Measurements from ENCODE around the gene UTP15. TPM values are rescaled to one million over a fixed set of nuclear protein-coding genes. Genes with fewer than 3 reads are reported as not detected.

Gene UTP15
- total RNA-seq, 1 experiment from 2014 or later, result 38.8 TPM

DNA sequence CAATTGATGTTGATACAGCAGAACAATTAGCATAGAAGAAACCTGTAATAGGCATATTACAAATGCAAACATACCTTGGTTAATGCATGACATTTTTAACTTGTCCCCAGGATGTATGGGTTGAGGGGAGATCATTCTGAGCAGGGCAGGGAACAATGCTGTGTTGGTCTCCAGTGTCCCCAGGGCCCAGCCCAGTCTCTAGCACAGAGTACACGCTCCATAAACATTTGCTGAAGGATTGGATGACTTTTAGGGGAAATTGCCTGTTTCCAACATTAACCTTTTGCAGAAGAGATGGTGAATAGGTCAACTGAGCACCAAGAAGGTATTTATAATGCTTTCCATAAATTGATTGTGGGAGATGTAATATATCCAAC lies 20.2 kb upstream of the UTP15 start:
- H3K4me1 ChIP-seq (ENCODE audit: control insufficient read depth, insufficient read depth, low read length), result peaks cover 10% of the 10 kb centered on the region
- POLR2A ChIA-PET, result no interaction called here
- no peak overlapping the region for H3K4me3 ChIP-seq (ENCODE audit: low read depth in 2 of 2, low read length in 2 of 2)
- H3K9me3 ChIP-seq (ENCODE audit: control insufficient read depth, insufficient read depth, low read depth, low read length), result no peaks in the 10 kb centered on the region
- TF ChIP-seq, protein P1, sequence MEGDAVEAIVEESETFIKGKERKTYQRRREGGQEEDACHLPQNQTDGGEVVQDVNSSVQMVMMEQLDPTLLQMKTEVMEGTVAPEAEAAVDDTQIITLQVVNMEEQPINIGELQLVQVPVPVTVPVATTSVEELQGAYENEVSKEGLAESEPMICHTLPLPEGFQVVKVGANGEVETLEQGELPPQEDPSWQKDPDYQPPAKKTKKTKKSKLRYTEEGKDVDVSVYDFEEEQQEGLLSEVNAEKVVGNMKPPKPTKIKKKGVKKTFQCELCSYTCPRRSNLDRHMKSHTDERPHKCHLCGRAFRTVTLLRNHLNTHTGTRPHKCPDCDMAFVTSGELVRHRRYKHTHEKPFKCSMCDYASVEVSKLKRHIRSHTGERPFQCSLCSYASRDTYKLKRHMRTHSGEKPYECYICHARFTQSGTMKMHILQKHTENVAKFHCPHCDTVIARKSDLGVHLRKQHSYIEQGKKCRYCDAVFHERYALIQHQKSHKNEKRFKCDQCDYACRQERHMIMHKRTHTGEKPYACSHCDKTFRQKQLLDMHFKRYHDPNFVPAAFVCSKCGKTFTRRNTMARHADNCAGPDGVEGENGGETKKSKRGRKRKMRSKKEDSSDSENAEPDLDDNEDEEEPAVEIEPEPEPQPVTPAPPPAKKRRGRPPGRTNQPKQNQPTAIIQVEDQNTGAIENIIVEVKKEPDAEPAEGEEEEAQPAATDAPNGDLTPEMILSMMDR (IDR thresholded peaks at IDR 0.05), result no peak
- TF ChIP-seq, protein P2, sequence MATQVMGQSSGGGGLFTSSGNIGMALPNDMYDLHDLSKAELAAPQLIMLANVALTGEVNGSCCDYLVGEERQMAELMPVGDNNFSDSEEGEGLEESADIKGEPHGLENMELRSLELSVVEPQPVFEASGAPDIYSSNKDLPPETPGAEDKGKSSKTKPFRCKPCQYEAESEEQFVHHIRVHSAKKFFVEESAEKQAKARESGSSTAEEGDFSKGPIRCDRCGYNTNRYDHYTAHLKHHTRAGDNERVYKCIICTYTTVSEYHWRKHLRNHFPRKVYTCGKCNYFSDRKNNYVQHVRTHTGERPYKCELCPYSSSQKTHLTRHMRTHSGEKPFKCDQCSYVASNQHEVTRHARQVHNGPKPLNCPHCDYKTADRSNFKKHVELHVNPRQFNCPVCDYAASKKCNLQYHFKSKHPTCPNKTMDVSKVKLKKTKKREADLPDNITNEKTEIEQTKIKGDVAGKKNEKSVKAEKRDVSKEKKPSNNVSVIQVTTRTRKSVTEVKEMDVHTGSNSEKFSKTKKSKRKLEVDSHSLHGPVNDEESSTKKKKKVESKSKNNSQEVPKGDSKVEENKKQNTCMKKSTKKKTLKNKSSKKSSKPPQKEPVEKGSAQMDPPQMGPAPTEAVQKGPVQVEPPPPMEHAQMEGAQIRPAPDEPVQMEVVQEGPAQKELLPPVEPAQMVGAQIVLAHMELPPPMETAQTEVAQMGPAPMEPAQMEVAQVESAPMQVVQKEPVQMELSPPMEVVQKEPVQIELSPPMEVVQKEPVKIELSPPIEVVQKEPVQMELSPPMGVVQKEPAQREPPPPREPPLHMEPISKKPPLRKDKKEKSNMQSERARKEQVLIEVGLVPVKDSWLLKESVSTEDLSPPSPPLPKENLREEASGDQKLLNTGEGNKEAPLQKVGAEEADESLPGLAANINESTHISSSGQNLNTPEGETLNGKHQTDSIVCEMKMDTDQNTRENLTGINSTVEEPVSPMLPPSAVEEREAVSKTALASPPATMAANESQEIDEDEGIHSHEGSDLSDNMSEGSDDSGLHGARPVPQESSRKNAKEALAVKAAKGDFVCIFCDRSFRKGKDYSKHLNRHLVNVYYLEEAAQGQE (IDR thresholded peaks at IDR 0.05; ENCODE audit: insufficient read depth in 1 of 2, low read depth in 2 of 2, low read length in 1 of 2), result no peak
- TF ChIP-seq TCF7L2 (IDR thresholded peaks at IDR 0.05; ENCODE audit: low read depth, low read length) (no peak), SIN3A (IDR thresholded peaks at IDR 0.05; ENCODE audit: borderline replicate concordance, insufficient read depth, low read depth, low read length) (no peak), POLR2AphosphoS5 (IDR thresholded peaks at IDR 0.05; ENCODE audit: low read depth, low read length) (no peak)
- ATAC-seq (no peak), DNase-seq (ENCODE audit: low read depth, low spot score) (no peak)
- H3K27ac ChIP-seq (ENCODE audit: low read length), result no peak overlapping the region
- in situ Hi-C loops (cut with HindIII; ENCODE audit: low pct_unique_long_range_greater_than_20kb, low sequenced_read_pairs), result no loop called here
- no peaks in the 10 kb centered on the region for H3K36me3 ChIP-seq (ENCODE audit: control insufficient read depth, insufficient read depth, low read length)
- no TSS peak for BruUV-seq (replicated peaks)
- CTCF ChIA-PET, result no interaction called here
- no peaks in the 10 kb centered on the region for H3K27me3 ChIP-seq (ENCODE audit: control insufficient read depth, insufficient read depth, low read length)
- intact Hi-C loops (cut with micrococcal nuclease; ENCODE audit: unreplicated experiment), result no loop called here

DNA sequence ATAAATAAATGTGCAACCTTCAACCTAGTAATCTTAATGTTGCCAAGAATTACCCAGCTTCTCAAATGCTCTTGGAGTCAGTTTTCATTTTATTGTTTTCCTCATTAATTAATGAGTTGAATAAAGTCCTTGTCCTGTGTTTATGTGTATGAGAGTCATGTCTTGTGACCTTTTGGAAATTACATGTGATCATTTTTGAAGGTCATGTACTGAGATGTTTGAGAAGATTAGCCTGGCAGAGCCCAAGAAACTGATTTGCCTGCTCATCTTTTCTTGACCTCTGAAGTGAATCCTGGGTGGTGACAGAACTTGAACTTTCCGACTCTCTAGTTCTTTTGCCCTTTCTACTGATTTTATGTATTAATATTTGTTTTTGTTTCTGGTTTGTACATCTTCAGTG lies 15.5 kb upstream of the UTP15 start:
- TF ChIP-seq, protein P2 (IDR thresholded peaks at IDR 0.05; ENCODE audit: insufficient read depth in 1 of 2, low read depth in 2 of 2, low read length in 1 of 2), result no peak
- TF ChIP-seq POLR2AphosphoS5 (IDR thresholded peaks at IDR 0.05; ENCODE audit: low read depth, low read length) (no peak), SIN3A (IDR thresholded peaks at IDR 0.05; ENCODE audit: borderline replicate concordance, insufficient read depth, low read depth, low read length) (no peak), TCF7L2 (IDR thresholded peaks at IDR 0.05; ENCODE audit: low read depth, low read length) (no peak)
- TF ChIP-seq, protein P1 (IDR thresholded peaks at IDR 0.05), result no peak
- intact Hi-C loops (cut with micrococcal nuclease; ENCODE audit: unreplicated experiment) (no loop called here), in situ Hi-C loops (cut with HindIII; ENCODE audit: low pct_unique_long_range_greater_than_20kb, low sequenced_read_pairs) (no loop called here)
- H3K9me3 ChIP-seq (ENCODE audit: control insufficient read depth, insufficient read depth, low read depth, low read length), result no peaks in the 10 kb centered on the region
- ChIA-PET CTCF (no interaction called here), POLR2A (no interaction called here)
- H3K27ac ChIP-seq (ENCODE audit: low read length), result no peak overlapping the region
- H3K36me3 ChIP-seq (ENCODE audit: control insufficient read depth, insufficient read depth, low read length), result no peaks in the 10 kb centered on the region
- no peak for ATAC-seq
- no peaks in the 10 kb centered on the region for H3K4me1 ChIP-seq (ENCODE audit: control insufficient read depth, insufficient read depth, low read length)
- BruUV-seq (replicated peaks), result no TSS peak
- no peaks in the 10 kb centered on the region for H3K27me3 ChIP-seq (ENCODE audit: control insufficient read depth, insufficient read depth, low read length)
- DNase-seq (ENCODE audit: low read depth, low spot score), result no peak
- H3K4me3 ChIP-seq (ENCODE audit: low read depth in 2 of 2, low read length in 2 of 2), result no peak overlapping the region

Data from Panc1 (cell line).